ENCODE data around the gene MAPK8.

Gene MAPK8

GRCh38 chr10:48477141-48477540, 170.7 kb downstream of the MAPK8 start:
- TF ChIP-seq, protein P1, sequence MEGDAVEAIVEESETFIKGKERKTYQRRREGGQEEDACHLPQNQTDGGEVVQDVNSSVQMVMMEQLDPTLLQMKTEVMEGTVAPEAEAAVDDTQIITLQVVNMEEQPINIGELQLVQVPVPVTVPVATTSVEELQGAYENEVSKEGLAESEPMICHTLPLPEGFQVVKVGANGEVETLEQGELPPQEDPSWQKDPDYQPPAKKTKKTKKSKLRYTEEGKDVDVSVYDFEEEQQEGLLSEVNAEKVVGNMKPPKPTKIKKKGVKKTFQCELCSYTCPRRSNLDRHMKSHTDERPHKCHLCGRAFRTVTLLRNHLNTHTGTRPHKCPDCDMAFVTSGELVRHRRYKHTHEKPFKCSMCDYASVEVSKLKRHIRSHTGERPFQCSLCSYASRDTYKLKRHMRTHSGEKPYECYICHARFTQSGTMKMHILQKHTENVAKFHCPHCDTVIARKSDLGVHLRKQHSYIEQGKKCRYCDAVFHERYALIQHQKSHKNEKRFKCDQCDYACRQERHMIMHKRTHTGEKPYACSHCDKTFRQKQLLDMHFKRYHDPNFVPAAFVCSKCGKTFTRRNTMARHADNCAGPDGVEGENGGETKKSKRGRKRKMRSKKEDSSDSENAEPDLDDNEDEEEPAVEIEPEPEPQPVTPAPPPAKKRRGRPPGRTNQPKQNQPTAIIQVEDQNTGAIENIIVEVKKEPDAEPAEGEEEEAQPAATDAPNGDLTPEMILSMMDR (IDR thresholded peaks at IDR 0.05; ENCODE audit: insufficient read depth, missing control alignments): no peak
- DNase-seq (ENCODE audit: insufficient read length, low spot score) (no peak), FAIRE-seq (no peak)

- no peak for DNase-seq (ENCODE audit: insufficient read length, low spot score)
- TF ChIP-seq, protein P1 (IDR thresholded peaks at IDR 0.05; ENCODE audit: insufficient read depth, missing control alignments): no peak
- FAIRE-seq: no peak
These were observed 171.1 kb downstream of the MAPK8 start for GRCh38 chr10:48477616-48478015.

- FAIRE-seq: no peak
- TF ChIP-seq, protein P1 (IDR thresholded peaks at IDR 0.05; ENCODE audit: insufficient read depth, missing control alignments): no peak
These were observed 172.0 kb downstream of the MAPK8 start for GRCh38 chr10:48478469-48478868.

GRCh38 chr10:48478980-48479811, 172.7 kb downstream of the MAPK8 start:
- FAIRE-seq (no peak), DNase-seq (ENCODE audit: insufficient read length, low spot score) (no peak)
- TF ChIP-seq, protein P1 (IDR thresholded peaks at IDR 0.05; ENCODE audit: insufficient read depth, missing control alignments): no peak

More at GRCh38 chr10:48478469-48478868, 172.0 kb downstream of the MAPK8 start:
- no peak for DNase-seq (ENCODE audit: insufficient read length, low spot score)

- FAIRE-seq (no peak), DNase-seq (ENCODE audit: insufficient read length, low spot score) (no peak)
- TF ChIP-seq, protein P1 (IDR thresholded peaks at IDR 0.05; ENCODE audit: insufficient read depth, missing control alignments): no peak
These were observed 174.2 kb downstream of the MAPK8 start for GRCh38 chr10:48480397-48481374.

- no peak for FAIRE-seq
- TF ChIP-seq, protein P1 (IDR thresholded peaks at IDR 0.05; ENCODE audit: insufficient read depth, missing control alignments): no peak
- no peak for DNase-seq (ENCODE audit: insufficient read length, low spot score)
These were observed 174.9 kb downstream of the MAPK8 start for GRCh38 chr10:48481385-48481784.

Data from D721Med (cell line).